DND-41 (cell line): ENCODE results near the gene ZNF174.

Experiments used
- EZH2 ChIP-seq: IDR thresholded peaks from 3 replicates; pipeline ENCODE4 v1.6.1; 2012; ENCODE audit warnings: borderline replicate concordance, low read depth, mild to moderate bottlenecking, moderate library complexity, low read length, inconsistent platforms; ENCODE audit not compliant: severe bottlenecking
- TF ChIP-seq, protein P1 (sequence below): IDR thresholded peaks from 2 replicates; pipeline ENCODE4 v1.5.1; 2012; ENCODE audit warnings: borderline replicate concordance, low read length, moderate library complexity, mild to moderate bottlenecking; ENCODE audit not compliant: poor library complexity, severe bottlenecking; ENCODE audit errors: extremely low read depth

DNA sequence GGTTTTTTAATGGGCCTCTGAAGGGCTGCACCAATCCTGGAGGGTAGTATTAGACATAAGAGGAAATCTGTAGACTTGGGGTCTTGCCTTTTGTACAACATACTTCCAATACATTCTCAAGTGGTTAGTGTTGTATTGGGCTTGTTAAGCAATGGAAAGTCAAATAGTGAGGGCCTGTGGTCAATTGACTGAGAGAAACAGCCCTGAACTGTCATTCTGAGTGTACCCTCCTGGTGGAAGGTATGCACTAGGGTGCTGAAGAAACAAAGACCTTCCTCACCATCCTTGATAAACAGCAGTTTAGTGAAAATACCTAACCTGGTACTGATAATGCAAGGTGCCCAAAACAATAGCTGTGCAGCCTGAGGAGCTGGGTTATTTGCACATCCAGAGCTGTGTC, 23.1 kb upstream of the ZNF174 start:
- TF ChIP-seq, protein P1, sequence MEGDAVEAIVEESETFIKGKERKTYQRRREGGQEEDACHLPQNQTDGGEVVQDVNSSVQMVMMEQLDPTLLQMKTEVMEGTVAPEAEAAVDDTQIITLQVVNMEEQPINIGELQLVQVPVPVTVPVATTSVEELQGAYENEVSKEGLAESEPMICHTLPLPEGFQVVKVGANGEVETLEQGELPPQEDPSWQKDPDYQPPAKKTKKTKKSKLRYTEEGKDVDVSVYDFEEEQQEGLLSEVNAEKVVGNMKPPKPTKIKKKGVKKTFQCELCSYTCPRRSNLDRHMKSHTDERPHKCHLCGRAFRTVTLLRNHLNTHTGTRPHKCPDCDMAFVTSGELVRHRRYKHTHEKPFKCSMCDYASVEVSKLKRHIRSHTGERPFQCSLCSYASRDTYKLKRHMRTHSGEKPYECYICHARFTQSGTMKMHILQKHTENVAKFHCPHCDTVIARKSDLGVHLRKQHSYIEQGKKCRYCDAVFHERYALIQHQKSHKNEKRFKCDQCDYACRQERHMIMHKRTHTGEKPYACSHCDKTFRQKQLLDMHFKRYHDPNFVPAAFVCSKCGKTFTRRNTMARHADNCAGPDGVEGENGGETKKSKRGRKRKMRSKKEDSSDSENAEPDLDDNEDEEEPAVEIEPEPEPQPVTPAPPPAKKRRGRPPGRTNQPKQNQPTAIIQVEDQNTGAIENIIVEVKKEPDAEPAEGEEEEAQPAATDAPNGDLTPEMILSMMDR = no peak
- no peak for TF ChIP-seq EZH2
